ENCODE data around the gene DHRS7C. TPM values are rescaled to one million over a fixed set of nuclear protein-coding genes. Genes with fewer than 3 reads are reported as not detected.

DHRS7C gene
- total RNA-seq, 1 donor from 2014 or later = not detected

- Mint-ChIP-seq H3K36me3 (peaks cover 1% of the 10 kb centered on the region), H3K4me1 (no peaks in the 10 kb centered on the region), H3K9me3 (no peaks in the 10 kb centered on the region), H3K27ac (no peak overlapping the region), H3K27me3 (ENCODE audit: low read depth) (no peaks in the 10 kb centered on the region), H3K4me3 (no peak overlapping the region)
- TF ChIP-seq, protein P1, sequence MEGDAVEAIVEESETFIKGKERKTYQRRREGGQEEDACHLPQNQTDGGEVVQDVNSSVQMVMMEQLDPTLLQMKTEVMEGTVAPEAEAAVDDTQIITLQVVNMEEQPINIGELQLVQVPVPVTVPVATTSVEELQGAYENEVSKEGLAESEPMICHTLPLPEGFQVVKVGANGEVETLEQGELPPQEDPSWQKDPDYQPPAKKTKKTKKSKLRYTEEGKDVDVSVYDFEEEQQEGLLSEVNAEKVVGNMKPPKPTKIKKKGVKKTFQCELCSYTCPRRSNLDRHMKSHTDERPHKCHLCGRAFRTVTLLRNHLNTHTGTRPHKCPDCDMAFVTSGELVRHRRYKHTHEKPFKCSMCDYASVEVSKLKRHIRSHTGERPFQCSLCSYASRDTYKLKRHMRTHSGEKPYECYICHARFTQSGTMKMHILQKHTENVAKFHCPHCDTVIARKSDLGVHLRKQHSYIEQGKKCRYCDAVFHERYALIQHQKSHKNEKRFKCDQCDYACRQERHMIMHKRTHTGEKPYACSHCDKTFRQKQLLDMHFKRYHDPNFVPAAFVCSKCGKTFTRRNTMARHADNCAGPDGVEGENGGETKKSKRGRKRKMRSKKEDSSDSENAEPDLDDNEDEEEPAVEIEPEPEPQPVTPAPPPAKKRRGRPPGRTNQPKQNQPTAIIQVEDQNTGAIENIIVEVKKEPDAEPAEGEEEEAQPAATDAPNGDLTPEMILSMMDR (IDR thresholded peaks at IDR 0.05; ENCODE audit: unreplicated experiment) = no peak
- DNase-seq (ENCODE audit: low spot score in 2 of 2, unreplicated experiment in 2 of 2) = no peak
These were observed 65.8 kb downstream of the DHRS7C start for GRCh38 chr17:9725575-9725974.

Other genes with a start within 250 kb of the DHRS7C start
- gene STX8, start 215.8 kb downstream of the DHRS7C start, total RNA-seq = 50.4 to 53.3 TPM (median 53.1 TPM) in 3 replicates
- gene CFAP52, start 214.9 kb downstream of the DHRS7C start, total RNA-seq = not detected in 3 replicates
- gene USP43, start 146.1 kb downstream of the DHRS7C start, total RNA-seq = 8.9 to 10.2 TPM (median 9.7 TPM) in 3 replicates
- not detected in 3 replicates for gene GSG1L2, start 30.5 kb upstream of the DHRS7C start, total RNA-seq
- 1.3 to 1.6 TPM (median 1.5 TPM) in 3 replicates for gene GLP2R, start 34.3 kb upstream of the DHRS7C start, total RNA-seq
- 1.2 to 1.8 TPM (median 1.3 TPM) in 3 replicates for gene RCVRN, start 113.7 kb upstream of the DHRS7C start, total RNA-seq